ENCODE measurements around the gene CDC42BPA. TPM values are rescaled to one million over a fixed set of nuclear protein-coding genes. Genes with fewer than 3 reads are reported as not detected.

Gene CDC42BPA
- total RNA-seq, 2 experiments from 2014 or later, result 2.7 to 3.0 TPM

DNA sequence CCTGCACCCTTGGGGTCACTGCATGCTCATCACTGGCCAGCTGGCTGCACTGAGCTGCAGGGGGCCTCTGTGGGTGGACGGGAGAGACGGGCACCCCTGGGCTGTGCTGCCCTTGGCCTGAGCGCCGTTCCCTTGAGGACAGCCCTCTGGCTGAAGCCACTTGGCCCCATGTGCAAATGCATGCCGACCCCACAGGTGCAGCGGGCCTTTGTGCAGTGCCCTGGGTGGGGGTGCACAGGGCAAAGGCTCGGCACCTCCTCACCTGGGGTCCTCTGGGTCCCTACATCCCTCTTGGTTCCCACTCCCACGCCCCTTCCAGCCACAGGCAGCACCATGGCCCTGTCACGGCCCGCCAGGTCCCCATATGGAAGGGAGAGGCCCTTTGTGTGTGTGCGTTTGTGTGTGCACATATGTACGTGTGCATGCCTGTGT is 336.9 kb downstream of the CDC42BPA start:
- Mint-ChIP-seq H3K36me3 (no peaks in the 10 kb centered on the region), H3K4me3 (no peak overlapping the region), H3K9me3 (no peaks in the 10 kb centered on the region), H3K27me3 (no peaks in the 10 kb centered on the region), H3K4me1 (no peaks in the 10 kb centered on the region), H3K27ac (no peak overlapping the region)
- DNase-seq, result no peak

DNA sequence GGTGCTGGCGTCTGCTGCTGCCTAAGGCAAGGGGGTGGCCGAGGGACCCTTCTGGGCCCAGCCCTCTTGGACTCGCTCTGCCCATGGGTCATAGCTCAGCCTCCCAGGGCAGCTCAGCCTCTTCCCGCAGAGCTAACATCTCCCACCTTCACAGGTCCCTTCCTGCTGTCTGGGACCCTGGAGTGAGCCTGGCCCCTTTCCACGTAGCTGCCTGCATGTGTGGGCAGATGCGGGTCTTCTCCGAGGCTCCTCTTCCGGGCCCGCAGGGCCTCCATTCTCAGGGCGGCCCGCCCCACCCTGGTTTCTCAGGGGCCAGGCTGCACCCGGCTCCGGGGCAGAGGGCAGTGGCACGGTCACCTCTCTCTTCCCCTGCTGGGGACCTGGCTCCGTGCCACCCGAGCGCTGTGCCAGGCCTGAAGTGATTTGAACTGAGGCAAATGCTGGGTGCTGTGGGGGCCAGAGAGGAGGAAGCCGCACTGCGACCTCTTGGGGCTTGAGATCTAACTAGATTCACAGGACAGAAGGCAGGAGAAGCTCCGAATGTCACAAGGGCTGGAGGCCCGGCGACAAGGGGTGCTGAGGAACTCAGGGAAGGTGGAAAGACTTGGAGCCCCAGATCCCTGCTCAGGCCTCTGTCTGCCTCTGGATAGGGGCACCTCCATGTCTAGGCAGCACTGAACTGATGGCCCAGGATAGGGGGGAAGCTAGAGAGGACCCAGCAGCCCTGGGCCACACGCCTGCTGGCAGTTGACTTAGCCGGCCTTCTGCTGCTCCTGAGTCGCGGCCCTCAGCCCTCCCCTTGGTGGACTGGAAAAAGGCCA is 337.5 kb downstream of the CDC42BPA start:
- H3K4me3 Mint-ChIP-seq, result no peak overlapping the region
- H3K4me1 Mint-ChIP-seq, result no peaks in the 10 kb centered on the region
- H3K9me3 Mint-ChIP-seq, result no peaks in the 10 kb centered on the region
- H3K36me3 Mint-ChIP-seq, result no peaks in the 10 kb centered on the region
- no peak overlapping the region for H3K27ac Mint-ChIP-seq
- no peaks in the 10 kb centered on the region for H3K27me3 Mint-ChIP-seq
- DNase-seq, result no peak

DNA sequence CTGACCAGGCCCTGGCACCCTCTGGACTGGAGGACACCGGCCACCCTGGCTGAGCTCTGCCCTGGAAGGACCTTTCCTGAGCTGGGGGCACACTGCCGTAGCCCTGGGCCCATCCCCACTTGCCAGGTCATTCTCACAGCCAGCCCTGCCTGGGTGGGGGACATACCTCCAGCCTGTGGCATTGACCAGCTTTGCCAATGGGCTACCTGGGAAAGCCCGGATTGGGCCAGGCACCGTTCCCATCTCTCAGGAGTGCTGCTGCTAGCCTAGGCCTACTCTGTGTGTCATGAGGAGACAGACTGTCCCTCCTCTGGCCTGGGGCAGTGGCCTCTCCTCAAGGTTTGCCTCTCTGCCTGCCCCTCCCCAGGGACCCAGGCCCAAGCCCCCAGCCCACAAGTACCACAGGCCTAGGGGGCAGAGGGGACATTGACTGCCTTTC is 338.2 kb downstream of the CDC42BPA start:
- Mint-ChIP-seq H3K36me3 (no peaks in the 10 kb centered on the region), H3K4me3 (no peak overlapping the region), H3K4me1 (no peaks in the 10 kb centered on the region), H3K27me3 (no peaks in the 10 kb centered on the region), H3K9me3 (no peaks in the 10 kb centered on the region), H3K27ac (no peak overlapping the region)
- DNase-seq, result no peak

DNA sequence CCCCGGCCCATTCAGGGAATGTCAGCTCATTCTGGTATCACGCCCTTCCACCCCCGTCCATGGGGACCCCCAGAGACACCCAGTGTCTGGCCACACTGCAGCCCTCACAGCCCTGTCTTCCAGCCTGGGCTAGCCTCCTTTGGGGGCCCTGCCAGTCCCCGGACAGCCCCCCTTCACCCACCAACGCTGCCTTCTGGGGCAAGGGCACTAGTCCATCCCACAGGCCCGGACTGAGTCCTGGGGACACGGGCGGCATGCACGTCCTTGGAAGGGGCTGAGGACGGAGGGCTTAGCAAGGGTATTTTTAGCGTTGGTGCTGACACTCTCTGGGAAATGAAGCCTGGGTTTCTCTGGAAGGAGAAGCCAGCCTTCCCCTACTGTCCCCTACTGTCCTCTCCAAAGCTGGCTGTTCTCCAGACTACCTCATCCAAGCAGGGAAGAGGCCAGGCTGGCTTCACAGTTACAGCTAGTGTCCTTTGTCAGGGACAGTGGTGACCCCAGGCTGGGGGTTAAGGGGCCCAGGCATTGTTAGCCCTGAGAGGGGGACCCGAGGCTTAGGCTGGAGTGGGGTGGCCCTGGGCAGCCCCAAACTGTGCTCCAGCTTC is 338.7 kb downstream of the CDC42BPA start:
- Mint-ChIP-seq H3K27me3 (no peaks in the 10 kb centered on the region), H3K4me1 (no peaks in the 10 kb centered on the region), H3K36me3 (no peaks in the 10 kb centered on the region), H3K27ac (no peak overlapping the region), H3K4me3 (no peak overlapping the region), H3K9me3 (no peaks in the 10 kb centered on the region)
- DNase-seq, result no peak

- Mint-ChIP-seq H3K4me1 (no peaks in the 10 kb centered on the region), H3K9me3 (no peaks in the 10 kb centered on the region), H3K4me3 (no peak overlapping the region), H3K36me3 (no peaks in the 10 kb centered on the region), H3K27me3 (no peaks in the 10 kb centered on the region), H3K27ac (no peak overlapping the region)
- DNase-seq, result no peak
Observed at GRCh38 chr1:226979115-226979516, 339.2 kb downstream of the CDC42BPA start.

DNA sequence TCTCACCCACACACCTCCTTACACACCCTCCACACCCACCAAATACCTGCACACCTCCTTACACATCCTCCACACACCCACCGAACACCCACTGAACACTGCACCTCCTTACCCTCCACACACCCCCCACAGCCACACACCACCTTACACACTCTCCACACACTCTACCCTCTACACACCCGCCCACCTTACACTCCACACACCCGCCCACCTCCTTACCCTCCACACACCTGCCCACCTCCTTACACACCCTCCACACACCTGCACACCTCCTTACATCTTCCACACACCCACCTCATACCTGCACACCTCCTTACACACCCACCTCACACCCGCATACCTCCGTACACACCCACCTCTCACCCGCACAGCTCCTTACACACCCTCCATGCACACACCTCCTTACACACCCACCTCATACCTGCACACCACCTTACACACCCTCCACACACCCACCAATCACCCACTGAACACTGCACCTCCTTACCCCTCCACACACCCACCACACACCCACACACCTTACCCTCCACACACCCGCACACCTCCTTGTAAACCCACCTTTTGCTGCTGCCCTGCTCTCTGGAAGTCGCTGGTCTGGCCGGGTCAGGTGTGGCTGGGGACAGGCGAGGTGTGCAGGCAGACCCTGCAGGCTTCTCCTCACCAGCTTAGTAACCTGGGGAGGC is 339.7 kb downstream of the CDC42BPA start:
- Mint-ChIP-seq H3K27me3 (no peaks in the 10 kb centered on the region), H3K36me3 (no peaks in the 10 kb centered on the region)

DNA sequence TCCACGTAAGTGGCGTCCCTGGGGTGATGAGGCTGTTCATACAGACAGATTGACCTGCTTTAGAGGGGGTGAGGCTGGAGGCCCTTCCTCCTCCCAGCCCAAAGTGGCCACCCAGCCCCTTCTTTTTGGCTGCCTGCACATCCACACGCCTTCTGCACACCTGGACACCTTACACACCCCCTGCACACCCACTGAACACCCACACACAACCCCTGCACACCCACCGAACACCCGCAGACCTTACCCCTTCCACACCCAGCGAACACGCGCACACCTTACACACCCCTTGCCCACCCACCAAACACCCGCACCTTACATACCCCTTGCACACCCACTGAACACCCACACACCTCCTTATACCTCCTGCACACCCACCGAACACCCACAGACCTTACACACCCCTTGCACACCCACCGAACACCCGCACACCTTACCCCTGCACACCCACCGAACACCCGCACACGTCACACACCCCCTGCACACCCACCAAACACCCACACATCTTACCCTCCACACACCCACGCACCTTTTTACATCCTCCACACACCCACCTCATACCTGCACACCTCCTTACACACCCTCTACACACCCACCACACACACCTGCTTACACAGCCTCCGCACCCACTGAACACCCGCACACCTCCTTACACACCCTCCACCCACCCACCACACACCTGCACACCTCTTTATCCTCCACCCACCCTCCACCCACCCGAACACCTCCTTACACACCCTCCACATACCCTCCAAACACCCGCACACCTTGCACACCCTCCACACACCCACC is 340.5 kb downstream of the CDC42BPA start:
- no peak overlapping the region for H3K4me3 Mint-ChIP-seq
- no peaks in the 10 kb centered on the region for H3K27me3 Mint-ChIP-seq
- no peaks in the 10 kb centered on the region for H3K4me1 Mint-ChIP-seq
- no peak for DNase-seq
- H3K27ac Mint-ChIP-seq, result no peak overlapping the region
- no peaks in the 10 kb centered on the region for H3K36me3 Mint-ChIP-seq
- no peaks in the 10 kb centered on the region for H3K9me3 Mint-ChIP-seq

More for the DNA sequence above, 339.7 kb downstream of the CDC42BPA start:
- H3K9me3 Mint-ChIP-seq, result no peaks in the 10 kb centered on the region
- no peak overlapping the region for H3K27ac Mint-ChIP-seq
- DNase-seq, result no peak
- H3K4me3 Mint-ChIP-seq, result no peak overlapping the region
- H3K4me1 Mint-ChIP-seq, result no peaks in the 10 kb centered on the region

GRCh38 chr1:226976978-226977642 is 341.2 kb downstream of the CDC42BPA start:
- Mint-ChIP-seq H3K4me1 (no peaks in the 10 kb centered on the region), H3K4me3 (no peak overlapping the region), H3K27me3 (no peaks in the 10 kb centered on the region), H3K36me3 (peaks cover 1% of the 10 kb centered on the region), H3K27ac (no peak overlapping the region), H3K9me3 (no peaks in the 10 kb centered on the region)
- DNase-seq, result no peak

DNA sequence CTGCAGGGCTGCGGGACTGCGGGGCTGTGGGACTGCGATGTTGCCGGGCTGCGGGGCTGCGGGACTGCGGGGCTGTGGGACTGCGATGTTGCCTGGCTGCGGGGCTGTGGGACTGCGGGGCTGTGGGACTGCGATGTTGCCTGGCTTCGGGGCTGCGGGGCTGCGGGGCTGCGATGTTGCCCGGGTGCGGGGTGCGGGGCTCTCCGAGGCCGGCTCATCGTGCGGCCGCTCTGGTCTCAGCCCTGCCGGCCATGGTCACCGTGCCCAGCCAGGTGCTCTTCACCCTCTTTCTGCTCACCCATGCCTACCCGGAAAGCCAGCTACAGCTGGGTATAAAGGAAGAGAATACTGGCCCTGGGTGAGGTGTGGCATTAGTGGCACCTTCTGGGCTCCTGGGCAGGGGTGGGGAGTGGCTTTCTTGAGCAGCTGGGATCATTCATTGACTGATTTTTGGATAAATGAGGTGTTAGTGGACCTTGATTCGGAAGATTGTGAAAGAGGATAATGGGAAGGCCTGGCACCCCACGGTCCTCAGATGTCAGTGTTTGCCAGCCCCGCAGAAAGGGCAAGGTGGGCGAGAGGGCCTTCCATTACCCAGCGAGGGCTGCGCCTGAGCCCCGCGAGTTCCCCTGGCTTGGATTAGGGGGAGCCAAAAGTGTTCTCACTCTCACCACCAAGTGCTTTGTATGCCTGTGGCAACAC is 341.9 kb downstream of the CDC42BPA start:
- Mint-ChIP-seq H3K4me3 (no peak overlapping the region), H3K9me3 (peaks cover 4% of the 10 kb centered on the region), H3K4me1 (no peaks in the 10 kb centered on the region), H3K36me3 (peaks cover 7% of the 10 kb centered on the region), H3K27me3 (no peaks in the 10 kb centered on the region), H3K27ac (no peak overlapping the region)
- DNase-seq, result no peak

DNA sequence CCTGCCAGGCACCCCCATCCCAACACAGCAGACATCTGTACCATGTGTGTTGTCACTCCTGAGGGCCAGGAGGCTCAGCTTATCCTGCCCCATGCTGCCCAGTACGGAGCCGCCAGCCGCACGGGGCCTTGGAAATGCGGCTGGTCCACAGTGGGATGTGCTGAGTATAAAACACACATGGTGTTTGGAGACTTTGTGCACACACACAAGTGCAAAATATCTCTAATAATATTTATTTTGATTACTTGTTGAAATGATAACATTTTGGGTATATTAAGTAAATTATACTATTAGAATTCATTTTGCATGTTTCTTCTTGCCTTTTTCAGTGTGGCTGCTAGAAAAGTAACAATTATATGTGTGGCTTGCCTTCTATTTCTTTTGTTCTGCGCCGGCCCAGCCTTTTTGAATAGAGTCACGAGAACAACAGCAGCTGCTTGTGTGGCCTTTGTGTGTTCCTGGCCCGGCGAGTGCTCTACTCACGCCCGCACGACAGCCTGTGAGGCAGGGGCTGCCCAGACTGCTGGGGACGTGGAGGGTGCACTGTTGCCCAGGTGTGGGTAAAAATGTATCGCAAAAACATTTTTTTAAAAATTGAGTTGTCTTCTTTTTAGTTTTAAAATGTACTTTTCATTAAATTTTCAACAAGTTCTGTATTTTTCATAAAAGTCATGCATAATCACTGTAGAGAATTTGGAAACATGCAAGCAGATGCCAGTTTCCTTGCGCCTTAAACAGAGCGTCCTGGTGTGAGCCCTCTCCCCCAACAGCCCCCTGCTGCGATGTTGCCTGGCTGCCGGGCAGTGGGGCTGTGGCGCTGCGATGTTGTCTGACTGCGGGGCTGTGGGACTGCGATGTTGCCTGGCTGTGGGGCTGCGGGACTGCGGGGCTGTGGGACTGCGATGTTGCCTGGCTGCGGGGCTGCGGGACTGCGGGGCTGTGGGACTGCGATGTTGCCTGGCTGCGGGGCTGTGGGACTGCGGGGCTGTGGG is 342.7 kb downstream of the CDC42BPA start:
- H3K4me3 Mint-ChIP-seq, result no peak overlapping the region
- H3K9me3 Mint-ChIP-seq, result peaks cover 4% of the 10 kb centered on the region
- H3K36me3 Mint-ChIP-seq, result peaks cover 7% of the 10 kb centered on the region
- H3K4me1 Mint-ChIP-seq, result no peaks in the 10 kb centered on the region
- DNase-seq, result no peak
- no peaks in the 10 kb centered on the region for H3K27me3 Mint-ChIP-seq
- no peak overlapping the region for H3K27ac Mint-ChIP-seq

DNA sequence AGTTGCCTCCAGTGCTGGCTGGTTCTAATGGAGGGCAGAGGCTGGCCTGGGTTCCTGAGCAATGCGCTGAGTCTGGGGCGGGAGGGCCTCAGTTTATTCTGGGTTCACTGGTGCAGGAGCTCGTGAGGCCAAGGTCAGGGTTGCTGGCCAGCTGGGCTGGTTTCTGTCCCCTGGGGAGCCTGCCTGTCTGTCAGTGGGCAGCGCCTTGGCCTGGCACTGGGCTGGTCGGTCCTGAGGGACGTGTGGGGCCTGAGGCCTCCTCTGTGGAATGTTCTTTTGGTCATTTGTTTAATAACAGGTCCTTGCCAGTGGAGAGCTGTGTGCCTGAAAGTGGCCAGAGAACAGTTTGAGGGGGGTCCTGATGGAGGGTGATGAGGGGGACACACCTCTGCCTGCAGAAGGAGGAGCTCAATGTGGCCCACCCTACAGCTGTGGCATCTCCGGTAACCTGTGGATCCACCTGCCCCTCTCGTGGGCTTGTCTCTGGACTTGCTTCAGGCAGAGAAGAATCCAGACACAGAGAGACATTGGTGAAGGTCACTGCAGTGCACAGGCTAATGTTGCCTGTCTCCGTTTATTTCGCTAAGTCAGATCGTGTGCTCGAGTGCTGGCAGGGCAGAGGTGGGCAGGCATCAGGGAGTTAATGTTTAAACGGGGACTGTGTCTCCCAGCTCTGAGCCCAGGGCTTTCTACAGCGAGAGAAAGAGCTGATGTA is 343.6 kb downstream of the CDC42BPA start:
- Mint-ChIP-seq H3K27ac (no peak overlapping the region), H3K27me3 (no peaks in the 10 kb centered on the region), H3K36me3 (peaks cover 12% of the 10 kb centered on the region), H3K4me1 (no peaks in the 10 kb centered on the region), H3K4me3 (no peak overlapping the region), H3K9me3 (peaks cover 4% of the 10 kb centered on the region)
- DNase-seq, result no peak

GRCh38 chr1:226973898-226974543 is 344.3 kb downstream of the CDC42BPA start:
- H3K27me3 Mint-ChIP-seq, result no peaks in the 10 kb centered on the region
- H3K36me3 Mint-ChIP-seq, result peaks cover 19% of the 10 kb centered on the region
- no peak for DNase-seq
- H3K9me3 Mint-ChIP-seq, result peaks cover 4% of the 10 kb centered on the region
- H3K27ac Mint-ChIP-seq, result no peak overlapping the region
- H3K4me1 Mint-ChIP-seq, result no peaks in the 10 kb centered on the region
- H3K4me3 Mint-ChIP-seq, result no peak overlapping the region

All from activated naive CD8-positive, alpha-beta T cell treated with anti-CD3 and anti-CD28 coated beads for 36 hours (primary cell).